Measurements from ENCODE around the gene ZBTB25.

GRCh38 chr14:64459405-64460136 lies 44.1 kb downstream of the ZBTB25 start:
- TF ChIP-seq EP300 (IDR thresholded peaks at IDR 0.05; ENCODE audit: low read depth) = no peak
- TF ChIP-seq CTCF (IDR thresholded peaks at IDR 0.05) = no peak
- TF ChIP-seq POLR2A (IDR thresholded peaks at IDR 0.05) = no peak

All from transverse colon (tissue), 3 donors.